Ishikawa (cell line): ENCODE results near the gene CNGA4.

Source experiments
- CEBPB ChIP-seq: IDR thresholded peaks from 2 replicates; pipeline ENCODE4 v1.6.1; 2012
- CREB1 ChIP-seq: IDR thresholded peaks from 2 replicates; pipeline ENCODE4 v1.6.1; 2012; ENCODE audit warnings: low read depth
- EGR1 ChIP-seq: IDR thresholded peaks from 2 replicates; pipeline ENCODE4 v1.6.1; 2012
- EP300 ChIP-seq: IDR thresholded peaks from 2 replicates; pipeline ENCODE4 v1.6.1; 2012; ENCODE audit warnings: borderline replicate concordance
- MAX ChIP-seq: IDR thresholded peaks from 2 replicates; pipeline ENCODE4 v1.6.1; 2012
- RAD21 ChIP-seq: IDR thresholded peaks from 2 replicates; pipeline ENCODE4 v1.6.1; 2012; ENCODE audit warnings: low read depth
- REST ChIP-seq: IDR thresholded peaks from 2 replicates; pipeline ENCODE4 v1.6.1; 2012; ENCODE audit warnings: low read depth, mild to moderate bottlenecking
- TAF1 ChIP-seq: IDR thresholded peaks from 2 replicates; pipeline ENCODE4 v1.6.1; 2012; ENCODE audit warnings: low read depth, mild to moderate bottlenecking
- TEAD4 ChIP-seq: IDR thresholded peaks from 2 replicates; pipeline ENCODE4 v1.6.1; 2012
- YY1 ChIP-seq: IDR thresholded peaks from 2 replicates; pipeline ENCODE4 v1.6.1; 2012; ENCODE audit warnings: low read depth
- ZBTB7A ChIP-seq: IDR thresholded peaks from 2 replicates; pipeline ENCODE4 v1.6.1; 2012; ENCODE audit warnings: low read depth

GRCh38 chr11:6232899-6233298 lies 6.0 kb upstream of the CNGA4 start:
- no peak for TF ChIP-seq MAX
- no peak for TF ChIP-seq EGR1
- no peak for TF ChIP-seq YY1
- TF ChIP-seq TAF1: no peak
- TF ChIP-seq REST: no peak
- TF ChIP-seq CREB1: no peak
- TF ChIP-seq CEBPB: no peak
- no peak for TF ChIP-seq EP300
- no peak for TF ChIP-seq ZBTB7A
- TF ChIP-seq TEAD4: no peak
- no peak for TF ChIP-seq RAD21
